PFSK-1 (cell line): ENCODE results near the gene BNIPL.

ENCODE experiments used
- FOXP2 ChIP-seq: optimal IDR thresholded peaks from 2 replicates; pipeline ENCODE3; 2011; ENCODE audit warnings: borderline replicate concordance, control low read depth, inconsistent platforms; ENCODE audit not compliant: insufficient read depth; ENCODE audit errors: extremely low read length, extremely low read depth
- POLR2AphosphoS5 ChIP-seq: IDR thresholded peaks from 2 replicates; pipeline ENCODE4 v1.6.1; 2012; ENCODE audit warnings: low read depth, mild to moderate bottlenecking, control low read depth, low read length, moderate library complexity
- SIN3A ChIP-seq: IDR thresholded peaks from 2 replicates; pipeline ENCODE4 v1.6.1; 2012; ENCODE audit warnings: mild to moderate bottlenecking, low read length, moderate library complexity, borderline replicate concordance; ENCODE audit not compliant: insufficient read depth
- TAF1 ChIP-seq: IDR thresholded peaks from 2 replicates; pipeline ENCODE4 v1.6.1; 2012; ENCODE audit warnings: low read length, control low read depth, borderline replicate concordance; ENCODE audit not compliant: insufficient read depth
- TF ChIP-seq, protein P1 (sequence below), 2 experiments: IDR thresholded peaks; 2 replicates each; pipeline versions ENCODE4 v1.6.1 to v1.8.0; 2011 to 2012; ENCODE audit warnings: low read depth in 2 of 2, low read length in 2 of 2, control low read depth in 1 of 2, inconsistent platforms in 1 of 2, mild to moderate bottlenecking in 1 of 2, moderate library complexity in 1 of 2; ENCODE audit not compliant: insufficient read depth in 1 of 2

BNIPL gene

DNA sequence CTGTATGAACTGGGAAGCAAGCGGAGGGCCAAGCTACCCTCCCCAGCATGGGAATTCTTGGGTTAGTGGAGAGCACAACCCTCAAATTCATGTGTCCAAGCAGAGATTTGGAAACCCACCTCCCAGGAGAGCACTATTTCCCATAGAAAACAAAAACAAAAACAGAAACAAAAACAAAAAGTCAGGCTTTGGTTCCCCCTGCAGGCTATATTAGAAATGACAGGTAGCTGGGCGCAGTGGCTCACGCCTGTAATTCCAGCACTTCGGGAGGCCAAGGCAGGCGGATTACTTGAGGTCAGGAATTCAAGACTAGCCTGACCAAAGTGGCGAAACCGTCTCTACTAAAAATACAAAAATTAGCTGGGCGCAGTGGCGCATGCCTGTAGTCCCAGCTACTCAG is 40.5 kb upstream of the BNIPL start:
- no peak for TF ChIP-seq TAF1
- no peak for TF ChIP-seq FOXP2
- no peak for TF ChIP-seq SIN3A

DNA sequence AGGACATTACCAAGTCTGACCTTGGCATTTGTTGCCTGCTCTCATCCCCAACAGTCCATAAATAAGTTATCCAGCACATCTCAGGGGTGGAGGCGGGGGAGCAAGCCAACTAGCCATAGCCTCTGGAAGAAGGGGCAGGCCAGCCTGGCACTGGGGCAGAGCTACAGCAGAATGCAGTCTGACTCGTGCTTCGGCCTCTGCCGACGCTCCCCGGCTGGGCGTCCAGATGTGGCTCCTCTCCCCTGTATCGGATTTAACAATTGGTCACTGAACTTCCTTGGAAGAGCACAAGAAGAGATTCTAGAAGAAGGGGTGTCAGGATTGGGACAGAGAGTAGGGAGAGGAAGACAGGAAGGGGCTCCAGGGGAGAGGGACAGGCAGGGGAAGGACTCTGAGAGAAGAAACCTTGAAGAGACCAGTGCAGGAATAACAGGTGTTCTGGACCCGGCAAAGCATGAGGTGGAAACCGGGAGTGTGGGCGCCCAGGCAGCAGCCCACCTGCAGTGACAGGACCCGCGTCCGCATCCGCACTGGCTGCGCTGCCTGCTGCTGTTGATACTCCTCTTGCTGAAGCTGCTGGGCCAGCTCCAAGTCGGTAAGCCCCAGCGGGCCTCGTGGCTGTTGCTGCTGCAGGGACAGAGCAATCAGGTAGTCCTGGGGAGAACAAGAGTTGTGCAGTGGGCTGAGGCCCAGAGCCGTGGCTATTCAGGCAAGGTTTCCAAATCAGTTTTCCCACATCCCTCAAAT is 39.1 kb upstream of the BNIPL start:
- TF ChIP-seq, protein P1, sequence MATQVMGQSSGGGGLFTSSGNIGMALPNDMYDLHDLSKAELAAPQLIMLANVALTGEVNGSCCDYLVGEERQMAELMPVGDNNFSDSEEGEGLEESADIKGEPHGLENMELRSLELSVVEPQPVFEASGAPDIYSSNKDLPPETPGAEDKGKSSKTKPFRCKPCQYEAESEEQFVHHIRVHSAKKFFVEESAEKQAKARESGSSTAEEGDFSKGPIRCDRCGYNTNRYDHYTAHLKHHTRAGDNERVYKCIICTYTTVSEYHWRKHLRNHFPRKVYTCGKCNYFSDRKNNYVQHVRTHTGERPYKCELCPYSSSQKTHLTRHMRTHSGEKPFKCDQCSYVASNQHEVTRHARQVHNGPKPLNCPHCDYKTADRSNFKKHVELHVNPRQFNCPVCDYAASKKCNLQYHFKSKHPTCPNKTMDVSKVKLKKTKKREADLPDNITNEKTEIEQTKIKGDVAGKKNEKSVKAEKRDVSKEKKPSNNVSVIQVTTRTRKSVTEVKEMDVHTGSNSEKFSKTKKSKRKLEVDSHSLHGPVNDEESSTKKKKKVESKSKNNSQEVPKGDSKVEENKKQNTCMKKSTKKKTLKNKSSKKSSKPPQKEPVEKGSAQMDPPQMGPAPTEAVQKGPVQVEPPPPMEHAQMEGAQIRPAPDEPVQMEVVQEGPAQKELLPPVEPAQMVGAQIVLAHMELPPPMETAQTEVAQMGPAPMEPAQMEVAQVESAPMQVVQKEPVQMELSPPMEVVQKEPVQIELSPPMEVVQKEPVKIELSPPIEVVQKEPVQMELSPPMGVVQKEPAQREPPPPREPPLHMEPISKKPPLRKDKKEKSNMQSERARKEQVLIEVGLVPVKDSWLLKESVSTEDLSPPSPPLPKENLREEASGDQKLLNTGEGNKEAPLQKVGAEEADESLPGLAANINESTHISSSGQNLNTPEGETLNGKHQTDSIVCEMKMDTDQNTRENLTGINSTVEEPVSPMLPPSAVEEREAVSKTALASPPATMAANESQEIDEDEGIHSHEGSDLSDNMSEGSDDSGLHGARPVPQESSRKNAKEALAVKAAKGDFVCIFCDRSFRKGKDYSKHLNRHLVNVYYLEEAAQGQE (IDR thresholded peaks at IDR 0.05; ENCODE audit: insufficient read depth in 1 of 2, low read depth in 2 of 2, low read length in 2 of 2): no peak

DNA sequence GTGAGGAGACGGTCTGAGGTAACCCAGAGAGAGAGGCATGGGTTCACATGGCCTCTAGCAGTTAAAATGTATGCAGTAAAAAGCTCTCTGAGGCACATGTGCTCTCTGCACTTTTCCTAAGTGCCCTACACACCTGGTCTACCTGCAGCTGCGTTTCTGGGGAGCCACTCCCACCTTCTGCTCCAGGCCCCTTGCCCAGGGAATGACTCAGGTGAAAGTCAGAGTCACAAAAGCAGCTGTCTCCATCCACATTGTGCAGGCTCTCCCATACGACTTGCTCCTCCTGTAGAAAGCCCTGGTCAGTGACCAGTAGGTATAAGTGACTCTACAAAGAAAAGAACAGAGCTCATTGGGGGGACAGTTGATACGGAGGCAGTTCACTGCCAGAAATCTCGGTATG is 38.4 kb upstream of the BNIPL start:
- TF ChIP-seq FOXP2 (no peak), POLR2AphosphoS5 (no peak), SIN3A (no peak), TAF1 (no peak)
- TF ChIP-seq, protein P1 (IDR thresholded peaks at IDR 0.05; ENCODE audit: insufficient read depth in 1 of 2, low read depth in 2 of 2, low read length in 2 of 2): no peak

DNA sequence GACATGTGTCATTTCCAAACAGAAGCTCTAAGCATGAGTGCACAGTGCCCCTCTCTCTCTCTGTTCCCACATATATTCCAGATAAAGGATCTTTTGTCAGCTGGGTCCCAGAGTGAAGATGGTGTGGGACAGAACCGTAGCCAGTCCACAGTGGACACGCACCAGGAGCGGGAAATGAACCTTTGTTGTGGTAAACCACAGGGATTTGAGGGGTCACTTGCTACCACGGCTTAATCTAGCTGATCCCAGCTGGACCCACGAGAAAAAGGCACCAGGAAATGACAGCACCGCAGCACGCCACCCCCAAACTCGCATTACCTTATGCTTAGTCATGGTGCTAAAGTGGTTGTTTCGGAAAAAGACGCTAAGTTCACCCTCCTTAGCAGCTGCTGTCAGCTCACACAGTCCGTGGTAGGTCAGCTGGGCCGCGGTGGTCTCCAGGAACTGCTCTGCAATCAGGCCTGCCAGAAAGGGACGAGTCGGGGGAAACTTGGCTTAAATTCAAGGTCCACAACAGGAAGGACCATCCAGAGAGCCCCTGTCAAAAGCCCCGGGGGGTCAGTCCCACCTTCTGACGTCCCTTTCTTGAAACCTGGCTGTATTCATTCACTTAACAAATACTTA is 37.2 kb upstream of the BNIPL start:
- no peak for TF ChIP-seq SIN3A
- no peak for TF ChIP-seq FOXP2
- TF ChIP-seq, protein P1 (IDR thresholded peaks at IDR 0.05; ENCODE audit: insufficient read depth in 1 of 2, low read depth in 2 of 2, low read length in 2 of 2): no peak
- TF ChIP-seq POLR2AphosphoS5: no peak
- TF ChIP-seq TAF1: no peak

DNA sequence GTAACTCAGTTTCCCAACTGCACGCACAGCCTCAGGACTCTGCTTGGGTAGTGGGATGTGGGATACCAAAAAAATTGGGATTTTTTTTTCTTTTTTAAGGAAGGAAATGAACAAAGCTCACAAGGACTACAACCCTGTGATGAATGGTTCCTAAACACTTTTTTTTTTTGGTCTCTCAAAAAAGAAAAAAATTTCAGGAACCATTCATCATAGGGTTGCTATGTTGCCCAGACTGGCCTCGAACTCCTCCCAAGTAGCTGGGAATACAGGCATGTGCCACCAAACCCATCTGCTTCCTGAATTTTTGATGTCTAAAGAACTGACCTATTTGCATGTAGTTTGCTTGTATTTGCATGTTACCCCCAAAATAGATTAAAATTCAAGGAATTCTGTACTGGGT is 36.5 kb upstream of the BNIPL start:
- no peak for TF ChIP-seq TAF1
- TF ChIP-seq SIN3A: no peak
- no peak for TF ChIP-seq POLR2AphosphoS5
- no peak for TF ChIP-seq FOXP2
- TF ChIP-seq, protein P1 (IDR thresholded peaks at IDR 0.05; ENCODE audit: insufficient read depth in 1 of 2, low read depth in 2 of 2, low read length in 2 of 2): no peak
